PFSK-1 (cell line): ENCODE results near the gene MOV10.

Experiments
- POLR2AphosphoS5 ChIP-seq: IDR thresholded peaks from 2 replicates; pipeline ENCODE4 v1.6.1; 2012; ENCODE audit warnings: low read depth, mild to moderate bottlenecking, control low read depth, low read length, moderate library complexity
- REST ChIP-seq, 2 experiments: IDR thresholded peaks; 2 replicates each; pipeline versions ENCODE4 v1.6.1 to v1.8.0; 2011 to 2012; ENCODE audit warnings: low read depth in 2 of 2, low read length in 2 of 2, control low read depth in 1 of 2, inconsistent platforms in 1 of 2, mild to moderate bottlenecking in 1 of 2, moderate library complexity in 1 of 2; ENCODE audit not compliant: insufficient read depth in 1 of 2
- SIN3A ChIP-seq: IDR thresholded peaks from 2 replicates; pipeline ENCODE4 v1.6.1; 2012; ENCODE audit warnings: mild to moderate bottlenecking, low read length, moderate library complexity, borderline replicate concordance; ENCODE audit not compliant: insufficient read depth

GRCh38 chr1:112674986-112675727 is 698 bp downstream of the MOV10 start:
- no peak for TF ChIP-seq POLR2AphosphoS5
- TF ChIP-seq SIN3A = no peak
- TF ChIP-seq REST (IDR thresholded peaks at IDR 0.05; ENCODE audit: insufficient read depth in 1 of 2, low read depth in 2 of 2, low read length in 2 of 2) = no peak
